Bone marrow (tissue), 2 donors: ENCODE data around the gene CPVL.

Source experiments
- DNase-seq, 2 donors: peaks; one replicate each; lab custom pipeline; 2025; lab: John Stamatoyannopoulos, UW

Gene CPVL

DNA sequence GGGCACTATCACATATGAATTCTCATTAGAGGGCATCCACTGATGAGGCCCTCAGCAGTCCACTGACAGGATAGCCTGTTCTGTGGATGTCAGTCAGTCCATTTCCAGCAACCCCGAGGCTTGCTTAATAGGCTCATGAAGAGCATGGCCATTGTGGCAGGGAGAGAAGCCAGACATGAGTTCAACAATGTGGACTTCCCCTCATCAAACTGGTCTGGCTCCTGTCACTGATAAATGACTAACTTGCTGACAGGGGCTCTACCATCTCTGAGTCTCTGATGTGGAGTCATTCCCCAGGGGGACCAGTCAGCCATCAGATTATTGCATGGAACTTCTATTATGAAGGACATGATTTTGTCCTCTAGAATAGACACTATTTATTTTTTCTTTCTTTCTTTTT lies 168.5 kb downstream of the CPVL start:
- no peak for DNase-seq

DNA sequence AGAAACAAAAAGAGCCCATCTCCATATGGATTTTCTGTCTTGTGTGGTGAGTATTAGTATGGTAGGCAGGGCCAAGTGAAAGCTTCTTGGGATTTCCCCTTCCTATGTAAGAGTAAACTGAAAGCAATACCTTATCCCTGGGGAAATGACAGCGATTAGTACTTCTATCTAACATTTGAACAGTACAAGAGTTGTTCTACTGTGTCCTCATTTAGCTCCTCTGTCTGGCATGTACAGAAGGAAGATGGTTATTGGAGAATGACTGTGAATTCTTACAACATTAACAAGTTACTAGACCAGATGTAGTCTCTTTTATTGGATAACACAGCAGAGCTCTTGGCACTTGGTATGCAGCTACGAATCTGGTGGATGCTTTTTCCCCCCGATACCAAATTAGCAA lies 170.3 kb downstream of the CPVL start:
- no peak for DNase-seq

DNA sequence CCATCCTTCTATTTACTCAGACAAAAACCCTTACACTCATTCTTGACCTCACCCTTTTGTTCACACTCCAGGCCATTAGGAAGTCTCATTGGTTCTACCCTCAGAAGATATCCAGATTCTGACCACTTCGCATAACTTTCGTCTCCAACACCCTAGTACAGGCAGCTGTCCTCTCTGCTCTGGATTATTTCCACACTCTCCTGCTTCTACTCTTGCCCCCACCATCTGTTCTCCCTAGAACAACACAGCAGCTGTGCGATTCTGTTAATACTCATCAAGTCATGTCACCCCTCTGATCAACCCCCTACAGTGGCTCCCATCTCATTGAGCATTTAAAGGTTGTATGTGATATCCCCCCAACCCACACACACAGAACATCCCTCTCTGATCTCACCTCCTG lies 172.7 kb downstream of the CPVL start:
- DNase-seq = no peak

DNA sequence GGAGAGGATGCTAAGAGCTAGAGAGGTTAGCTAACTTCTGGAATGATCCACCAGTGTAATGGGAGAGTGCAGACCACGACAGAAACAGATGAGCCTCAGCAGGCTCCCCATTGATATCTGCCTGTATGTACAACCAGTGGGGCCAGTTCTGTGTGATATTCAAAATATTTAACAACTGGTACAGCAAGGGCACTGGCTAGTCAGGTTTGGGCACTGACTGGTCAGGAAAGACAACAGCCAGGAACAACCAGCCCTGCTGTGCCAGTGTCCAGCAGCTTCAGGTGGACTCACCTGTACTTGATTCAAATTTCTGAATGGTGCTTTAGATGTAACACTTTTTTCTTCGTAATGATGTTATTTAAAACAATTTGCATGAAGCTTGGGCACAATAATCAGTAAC lies 182.3 kb downstream of the CPVL start:
- no peak for DNase-seq

DNA sequence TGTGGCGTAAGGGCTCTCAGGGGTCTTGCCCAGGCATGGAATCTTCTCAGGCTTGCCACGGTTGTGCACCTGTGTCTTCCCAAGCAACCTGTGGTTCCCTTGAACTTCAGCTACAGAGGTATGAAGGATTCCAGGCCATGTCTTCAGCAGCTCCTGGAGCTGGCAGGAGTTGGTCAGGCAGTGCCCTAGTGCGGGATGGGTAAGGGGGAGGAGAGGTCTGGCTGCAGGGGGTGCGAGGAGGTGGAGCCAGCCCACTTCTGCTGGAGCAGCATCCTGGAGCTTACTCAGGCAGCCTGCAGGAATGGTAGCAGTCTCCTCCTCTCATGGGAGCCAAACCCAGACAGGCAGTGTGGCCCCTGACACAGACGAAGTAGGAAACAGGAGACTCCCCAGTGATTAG lies 184.4 kb downstream of the CPVL start:
- no peak for DNase-seq

DNA sequence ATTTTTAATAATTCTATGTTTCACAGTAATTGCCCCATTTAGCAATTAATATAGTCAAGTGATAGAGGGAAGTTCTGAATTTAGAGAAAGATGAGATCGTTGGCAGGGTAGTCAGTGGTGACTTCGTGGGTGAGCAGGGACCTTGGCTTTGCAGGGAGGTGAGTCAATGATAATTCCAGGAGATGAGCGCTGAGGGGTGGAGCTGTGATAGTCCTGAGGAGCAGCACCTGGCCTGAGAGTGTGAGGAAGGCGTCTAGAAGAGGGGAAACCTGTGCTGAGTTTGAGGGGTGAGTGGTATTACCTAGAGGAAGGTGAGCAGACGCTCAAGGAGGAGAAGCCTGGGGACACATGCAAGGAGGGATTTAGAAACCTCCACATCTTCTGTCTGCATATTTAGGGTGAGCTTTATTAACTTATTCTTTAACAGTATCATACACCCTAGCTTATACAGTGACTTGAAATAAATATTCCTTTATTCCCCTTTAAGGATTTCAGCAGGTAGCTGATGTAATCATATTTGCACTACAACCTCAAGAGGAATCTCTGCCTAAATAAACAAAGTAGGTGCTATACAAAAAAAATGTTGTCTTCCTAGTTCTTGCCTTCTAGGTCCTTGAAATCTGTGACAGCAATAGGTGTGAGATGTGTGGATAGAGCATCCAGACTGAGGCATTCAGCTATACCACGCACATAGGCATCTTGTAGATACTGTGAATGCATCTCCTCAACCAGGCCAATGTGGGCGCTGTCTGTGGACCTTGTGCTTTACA lies 186.1 kb downstream of the CPVL start:
- DNase-seq = no peak

DNA sequence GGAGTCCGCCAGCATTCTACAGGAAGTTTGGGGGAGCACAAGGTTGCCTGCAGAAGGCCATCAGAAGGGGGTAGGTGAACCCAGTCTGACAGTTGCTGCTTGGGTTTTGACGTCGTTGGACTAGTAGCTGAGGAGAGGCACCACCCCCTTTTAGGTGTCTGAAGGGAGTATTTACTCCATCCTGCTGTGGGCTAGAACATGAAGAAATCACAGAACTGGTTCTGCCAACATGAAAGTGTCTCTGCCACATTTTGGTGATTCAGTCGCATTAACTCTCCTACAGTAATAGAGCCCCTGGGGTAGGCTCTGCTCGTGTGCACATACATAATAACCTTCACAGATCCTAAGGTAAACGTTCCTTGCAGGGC lies 187.4 kb downstream of the CPVL start:
- no peak for DNase-seq

DNA sequence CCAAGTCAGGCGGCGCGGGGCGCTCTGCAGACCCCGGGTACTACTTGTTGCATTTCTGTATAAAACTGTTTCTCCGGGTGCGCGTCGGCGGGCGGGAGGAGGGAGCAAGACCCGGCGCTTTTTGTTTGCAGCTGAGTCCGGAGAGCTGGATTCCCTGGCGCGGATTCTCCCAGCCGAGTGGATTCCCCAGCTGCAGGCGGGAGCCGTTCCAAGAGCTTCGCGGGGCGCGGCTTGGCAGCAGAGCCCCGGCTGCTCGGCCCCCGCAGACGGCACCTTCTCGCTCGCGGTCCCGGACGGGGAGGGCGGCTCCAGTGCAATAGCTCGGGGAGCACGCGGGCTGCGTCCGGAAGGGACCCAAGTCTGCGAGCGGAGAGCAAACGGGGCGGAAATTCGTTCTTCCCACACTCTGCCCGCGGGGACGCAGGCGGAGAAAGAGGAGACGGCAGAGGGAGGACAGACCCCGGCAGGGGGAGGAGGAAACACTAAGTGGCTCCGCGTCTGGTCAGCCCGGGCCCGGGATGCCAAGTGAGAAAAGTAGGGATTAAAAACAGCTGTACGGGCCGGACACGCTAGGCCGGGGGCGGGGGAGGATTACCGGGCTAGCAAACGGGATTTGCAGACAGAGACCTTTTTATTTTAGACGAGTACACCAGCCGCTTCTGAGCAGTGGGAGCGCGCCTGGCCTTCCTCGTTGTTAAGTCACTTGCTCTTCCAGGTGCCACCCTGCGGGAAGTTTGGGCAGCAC lies 187.9 kb downstream of the CPVL start, which contains the start of gene TRIL:
Gene TRIL (minus strand): TSS at position 96 of the 745 bp plus-strand sequence. CDS start 284 bp downstream, outside the sequence.
- peak in 1 of 2 donors; percentile 13 for DNase-seq

DNA sequence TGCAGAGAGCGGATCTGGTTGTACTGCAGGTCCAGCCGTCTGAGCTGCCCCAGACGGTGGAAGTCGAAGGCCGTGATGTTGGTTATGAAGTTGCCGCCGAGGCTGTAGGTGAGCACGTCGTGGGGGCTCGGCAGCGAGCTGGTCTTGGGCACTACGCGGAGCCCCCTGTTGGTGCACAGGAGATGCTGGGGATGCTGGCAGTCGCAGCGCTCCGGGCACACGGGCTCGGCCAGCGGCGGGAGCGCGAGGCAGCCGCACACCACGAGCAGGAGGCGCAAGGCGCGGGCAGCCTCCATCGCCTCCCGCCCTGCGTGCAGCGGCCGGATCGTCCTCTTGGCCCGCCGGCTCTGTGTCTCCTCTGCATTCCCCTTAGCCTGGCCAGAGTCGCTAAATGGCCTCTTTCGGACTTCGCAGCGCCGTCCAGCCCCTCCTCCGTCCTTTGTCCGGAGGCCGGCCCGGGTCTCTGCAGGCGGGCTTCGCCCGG lies 188.5 kb downstream of the CPVL start:
- DNase-seq = no peak

DNA sequence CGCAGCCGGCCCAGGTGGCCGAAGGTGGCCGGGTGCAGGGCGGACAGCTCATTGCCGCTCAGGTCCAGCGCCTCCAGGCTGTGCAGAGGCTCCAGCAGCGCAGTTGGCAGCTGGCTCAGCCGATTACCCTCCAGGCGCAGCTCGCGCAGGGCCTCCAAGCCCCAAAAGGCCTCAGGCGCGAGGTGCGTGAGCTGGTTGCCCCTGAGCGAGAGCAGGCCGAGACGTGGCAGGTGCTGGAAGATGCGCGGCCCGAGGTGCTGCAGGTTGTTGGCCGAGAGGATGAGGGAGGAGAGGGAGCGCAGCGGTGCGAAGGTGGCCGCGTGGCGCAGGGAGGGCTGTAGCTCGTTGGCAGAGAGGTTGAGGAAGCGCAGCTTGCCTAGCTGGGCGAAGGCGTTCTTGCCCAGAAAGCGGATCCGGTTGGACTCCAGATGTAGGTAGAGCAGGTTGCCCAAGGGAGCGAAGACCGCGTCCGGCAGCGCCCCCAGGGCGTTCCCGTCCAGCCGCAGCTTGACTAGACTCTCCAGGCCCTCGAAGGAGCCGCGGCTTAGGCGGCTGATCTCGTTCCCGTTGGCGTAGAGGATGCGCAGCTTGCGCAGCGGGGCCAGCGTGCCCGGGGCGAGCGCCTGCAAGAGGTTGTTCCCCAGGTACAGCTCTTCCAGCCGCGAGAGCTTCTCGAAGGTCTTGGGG lies 189.1 kb downstream of the CPVL start:
- peak in 1 of 2 donors; percentile 46 for DNase-seq

DNA sequence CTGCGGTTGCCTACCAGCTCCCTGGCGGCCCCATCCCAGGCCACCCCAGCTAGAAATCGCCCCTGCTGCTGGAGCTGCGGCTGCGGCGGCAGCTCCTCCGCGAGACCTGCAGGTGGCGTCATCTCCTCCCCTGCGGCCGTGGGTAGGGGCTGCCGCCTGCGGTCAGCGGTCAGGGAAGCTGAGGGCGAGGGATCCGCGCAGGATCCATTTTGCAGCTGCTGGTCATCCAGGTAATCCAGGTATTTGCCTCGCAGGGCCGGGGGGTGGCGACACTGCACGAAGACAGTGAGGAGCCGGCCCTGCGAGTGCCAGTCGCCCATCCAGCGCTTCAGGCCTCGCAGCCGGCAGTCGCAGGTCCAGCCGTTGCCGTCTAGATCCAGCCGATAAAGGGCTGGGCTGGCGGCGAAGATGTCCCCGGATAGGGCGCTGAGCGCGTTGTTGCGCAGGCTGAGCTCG lies 189.7 kb downstream of the CPVL start:
- DNase-seq = peak in 1 of 2 donors; percentile 43

DNA sequence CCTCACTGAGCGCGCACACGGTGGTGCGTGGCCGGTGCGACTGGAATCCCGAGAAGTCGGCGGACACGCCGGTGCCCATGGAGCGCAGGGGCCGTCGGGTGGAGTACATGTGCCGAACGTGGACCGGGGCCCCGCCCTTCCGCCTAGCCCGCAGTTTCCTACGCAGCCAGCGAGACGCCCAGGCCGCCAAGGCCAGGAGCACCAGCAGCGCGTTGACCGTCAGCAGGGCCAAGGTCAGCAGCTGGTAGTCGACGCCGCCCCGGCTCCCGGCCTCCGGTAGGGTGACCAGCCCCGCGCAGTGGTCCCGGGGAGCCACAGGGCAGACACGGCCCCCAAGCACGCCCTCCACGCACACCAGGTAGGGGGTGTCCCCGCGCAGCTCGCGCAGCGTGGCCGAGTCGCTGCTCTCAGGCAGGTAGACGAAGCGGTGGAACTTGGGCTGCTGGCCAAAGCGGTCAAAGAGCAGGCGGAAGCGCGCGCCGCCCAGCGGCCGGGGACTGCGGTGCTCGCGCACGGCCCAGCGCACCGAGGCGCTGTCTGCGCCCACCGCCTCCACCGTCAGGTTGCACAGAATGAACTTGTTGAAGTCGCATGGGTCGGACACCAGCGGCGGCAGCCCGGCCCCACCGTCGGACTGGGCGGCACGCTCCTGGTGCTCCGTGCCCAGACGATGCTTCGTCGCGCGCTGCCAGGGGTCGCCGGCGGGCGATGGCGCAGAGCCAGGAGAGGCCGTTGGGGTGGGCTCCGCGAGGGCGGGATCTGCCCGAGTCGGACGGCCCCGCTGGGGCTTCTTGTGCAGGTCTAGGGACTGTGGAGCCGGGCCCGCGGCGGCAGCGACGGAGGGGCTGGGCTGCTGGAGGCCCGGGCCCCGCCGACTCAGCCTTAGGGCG lies 190.4 kb downstream of the CPVL start:
- peak in 1 of 2 donors; percentile 22 for DNase-seq

DNA sequence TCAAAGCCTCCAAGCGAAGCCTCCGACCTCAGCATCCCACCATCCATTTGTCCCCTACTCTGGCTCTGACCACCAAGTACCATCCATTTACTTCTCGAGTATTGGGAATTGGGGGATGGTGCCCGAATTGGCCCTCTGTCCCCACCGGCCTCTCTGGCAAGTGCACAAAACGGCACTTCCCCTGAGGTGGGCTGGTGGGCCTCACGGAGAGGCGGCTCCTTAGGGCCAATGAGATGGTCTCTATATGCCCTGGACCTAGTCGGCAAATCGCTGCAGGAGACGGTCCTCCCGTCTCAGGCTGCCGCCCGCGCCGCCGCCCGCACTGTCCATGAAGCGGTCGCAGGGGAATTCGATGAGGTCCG lies 191.0 kb downstream of the CPVL start:
- DNase-seq = no peak

DNA sequence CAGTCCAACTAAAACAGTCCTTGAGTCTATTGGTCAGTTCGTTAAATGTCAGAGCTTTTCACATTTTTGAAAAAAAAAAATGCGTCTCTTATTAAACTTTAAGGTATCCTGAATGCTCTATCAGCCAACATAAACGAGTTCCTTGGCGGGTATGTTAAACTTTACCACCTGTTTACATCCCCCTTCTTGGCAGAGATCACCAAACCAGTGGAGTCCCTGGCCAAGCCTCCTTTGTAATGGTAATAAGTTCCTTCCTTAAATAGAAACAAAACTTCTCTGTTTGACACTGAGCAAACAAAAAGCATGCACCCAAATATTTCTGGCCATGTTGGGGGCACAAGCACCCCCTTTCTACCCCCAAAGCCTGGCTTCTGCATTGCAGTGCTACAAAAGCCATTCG lies 191.4 kb downstream of the CPVL start:
- DNase-seq = no peak

DNA sequence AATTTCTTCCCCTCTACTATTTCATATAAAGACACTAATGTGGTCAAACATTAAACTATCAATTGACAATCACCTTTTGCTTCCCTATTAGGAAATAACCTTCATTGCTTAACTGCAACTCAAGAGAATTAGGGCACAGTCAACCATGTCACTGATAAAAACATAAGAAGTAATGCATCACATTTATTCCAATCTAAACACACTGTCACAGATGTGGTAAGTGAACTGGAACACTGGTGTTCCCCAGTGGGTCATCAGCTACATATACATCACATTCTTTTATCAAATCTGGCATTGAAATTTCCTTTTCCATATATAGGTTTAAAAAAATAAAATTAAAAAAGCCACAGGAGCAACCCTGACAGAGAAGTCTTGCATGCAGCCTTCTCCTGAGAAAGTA lies 191.9 kb downstream of the CPVL start:
- DNase-seq = no peak

DNA sequence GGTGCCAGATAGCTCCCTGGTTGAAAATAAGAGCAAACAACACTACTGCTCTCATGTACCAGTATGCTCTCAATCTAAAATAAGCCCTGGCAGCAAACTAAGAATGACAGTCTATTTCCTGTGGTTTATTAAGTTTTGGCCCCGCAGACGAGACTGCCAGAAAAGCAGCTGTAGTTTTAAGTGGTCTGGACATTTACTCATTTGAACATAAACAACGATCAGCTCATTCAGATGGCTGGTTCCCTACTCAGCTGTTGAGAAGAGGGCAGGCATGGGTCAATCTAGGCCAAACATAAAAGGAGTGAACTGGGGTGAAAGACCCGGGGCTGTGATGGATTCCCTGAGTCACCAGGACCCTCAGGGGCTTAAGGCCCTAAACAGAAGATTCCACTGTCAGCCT lies 192.7 kb downstream of the CPVL start:
- DNase-seq = no peak
